PC-3 (cell line): ENCODE data around the gene DOCK10. TPM values are rescaled to one million over a fixed set of nuclear protein-coding genes. Genes with fewer than 3 reads are reported as not detected.

Source experiments
- ATAC-seq: fragments of 200-7000 bp; cut with Tn5 transposase; 2 replicates; pipeline ENCODE4 v1.9.1; 2020; ENCODE audit warnings: mild to moderate bottlenecking, moderate library complexity
- BruUV-seq: library from RNA; stranded (reverse); fragments of 400-500 nt; replicated peaks from 2 replicates; lab custom pipeline; 2021; lab: Mats Ljungman, UMichigan
- CTCF ChIA-PET: fragments of 300-600 bp; sonication (Branson Sonifier 250); formaldehyde crosslinking; loops from one replicate; lab custom pipeline; 2022; ENCODE audit warnings: antibody characterized with exemption; lab: Charles Lee
- POLR2A ChIA-PET: fragments of 300-600 bp; sonication (Branson Sonifier 250); formaldehyde crosslinking; loops from one replicate; lab custom pipeline; 2022; ENCODE audit warnings: antibody characterized with exemption; ENCODE audit not compliant: unreplicated experiment; lab: Charles Lee
- DNase-seq: peaks from one replicate; pipeline ENCODE4 v3.0.0-alpha.2; 2015
- H2AFZ ChIP-seq: fragments of 300-600 bp; sonication (generic); 2 replicates; pipeline ENCODE4 v1.6.0; 2016; ENCODE audit warnings: antibody characterized with exemption, low read length
- H3F3A ChIP-seq: fragments of 300-600 bp; sonication (generic); one replicate; pipeline ENCODE4 v1.6.0; 2017; ENCODE audit warnings: antibody characterized with exemption, low read length, control low read depth, mild to moderate bottlenecking; ENCODE audit not compliant: unreplicated experiment
- H3K27ac ChIP-seq: fragments of 300-600 bp; sonication (generic); 2 replicates; pipeline ENCODE4 v1.5.1; 2016; ENCODE audit warnings: mild to moderate bottlenecking, low read length
- H3K27me3 ChIP-seq: fragments of 300-600 bp; sonication (generic); 2 replicates; pipeline ENCODE4 v1.6.1; 2016; ENCODE audit warnings: low read length, mixed read lengths
- H3K36me3 ChIP-seq: fragments of 300-600 bp; sonication (generic); 2 replicates; pipeline ENCODE4 v1.6.1; 2016; ENCODE audit warnings: low read depth, mixed run types, low read length, mixed read lengths
- H3K4me1 ChIP-seq: fragments of 300-600 bp; sonication (generic); 2 replicates; pipeline ENCODE4 v1.5.1; 2016; ENCODE audit warnings: low read length; ENCODE audit not compliant: insufficient read depth
- H3K4me2 ChIP-seq: fragments of 300-600 bp; sonication (generic); 2 replicates; pipeline ENCODE4 v1.6.0; 2016; ENCODE audit warnings: low read length
- H3K4me3 ChIP-seq: fragments of 300-600 bp; sonication (generic); 2 replicates; pipeline ENCODE4 v1.5.1; 2016; ENCODE audit warnings: mild to moderate bottlenecking, low read length, mixed read lengths
- H3K79me2 ChIP-seq: fragments of 300-600 bp; sonication (generic); 2 replicates; pipeline ENCODE4 v1.6.1; 2017; ENCODE audit warnings: low read length, mixed read lengths
- H3K9ac ChIP-seq: fragments of 300-600 bp; sonication (generic); 2 replicates; pipeline ENCODE4 v1.6.0; 2016; ENCODE audit warnings: mild to moderate bottlenecking, low read length
- H3K9me2 ChIP-seq: fragments of 300-600 bp; sonication (generic); replicated peaks from 2 replicates; pipeline ENCODE4 v1.6.1; 2016; ENCODE audit warnings: mixed run types, low read length, mixed read lengths
- H3K9me3 ChIP-seq: fragments of 300-600 bp; sonication (generic); 2 replicates; pipeline ENCODE4 v1.6.1; 2016; ENCODE audit warnings: low read length, mixed read lengths
- H4K20me1 ChIP-seq: fragments of 300-600 bp; sonication (generic); 2 replicates; pipeline ENCODE4 v1.6.1; 2016; ENCODE audit warnings: low read length, mixed read lengths
- EZH2 ChIP-seq: fragments of 300-600 bp; sonication (generic); IDR thresholded peaks from one replicate; pipeline ENCODE4 v1.6.1; 2017; ENCODE audit warnings: antibody characterized with exemption, mild to moderate bottlenecking, low read length; ENCODE audit not compliant: unreplicated experiment
- EZH2phosphoT487 ChIP-seq: fragments of 300-600 bp; sonication (generic); IDR thresholded peaks from 2 replicates; pipeline ENCODE4 v1.6.1; 2018; ENCODE audit warnings: mild to moderate bottlenecking, antibody characterized with exemption, low read length, borderline replicate concordance
- intact Hi-C: fragments of 100-400 bp; cut with micrococcal nuclease; formaldehyde crosslinking; loops from 2 replicates; pipeline ENCODE4 v1.9.0; 2023
- total RNA-seq: library from RNA; depleted of rRNA; stranded (reverse); fragments of >200 nt; gene quantifications from 2 replicates; pipeline ENCODE4 v1.2.3, GENCODE V29; 2014
- TF ChIP-seq, protein P1 (sequence below): fragments of 300-600 bp; sonication (generic); conservative IDR thresholded peaks from 2 replicates; pipeline ENCODE4 v1.5.1; 2017; ENCODE audit warnings: antibody characterized with exemption, low read depth, mild to moderate bottlenecking, low read length

DOCK10 gene
- total RNA-seq, 1 experiment from 2014 or later = 23.1 TPM

DNA sequence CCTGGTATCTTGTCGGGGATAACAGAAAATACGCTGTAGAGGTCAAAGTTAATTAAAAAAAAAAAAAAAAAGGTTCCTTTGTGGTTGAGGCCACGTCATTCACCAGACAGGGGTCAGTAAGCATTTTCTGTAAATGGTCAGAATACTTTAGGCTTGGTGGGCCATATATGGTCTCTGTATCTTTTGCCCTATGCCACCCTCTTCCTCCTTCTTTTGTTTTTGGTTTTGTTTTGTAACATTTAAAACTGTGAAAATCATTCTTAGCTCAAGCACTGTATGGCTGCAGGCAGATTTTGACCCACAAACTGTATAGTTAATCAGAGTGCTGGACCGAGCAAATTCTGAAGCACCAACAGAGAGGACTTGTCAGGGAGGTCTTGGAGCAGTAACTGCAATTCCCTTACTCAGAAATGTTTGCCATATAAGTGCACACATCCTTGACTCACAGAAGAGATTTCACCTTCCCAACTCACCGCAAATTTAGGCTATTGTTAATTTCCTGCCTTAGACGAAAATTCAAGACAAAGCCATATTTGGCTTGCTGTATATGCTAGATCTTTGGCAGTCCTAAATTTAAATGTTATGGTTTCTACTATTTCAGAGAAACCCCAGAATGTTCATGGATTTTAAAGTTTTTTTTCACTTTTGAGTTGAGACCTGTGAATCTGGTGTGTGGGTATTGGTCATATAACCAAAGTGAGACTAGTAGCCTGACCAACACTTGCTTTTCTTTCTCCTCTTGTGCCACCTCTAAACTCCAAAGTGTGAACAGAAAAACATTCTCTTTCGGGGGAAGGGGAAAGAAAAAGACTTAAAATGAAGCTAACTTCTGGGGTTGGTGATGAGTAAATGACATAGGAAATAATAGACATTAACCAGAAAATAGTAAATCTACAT lies 65.4 kb downstream of the DOCK10 start:
- no peaks in the 10 kb centered on the region for H3K36me3 ChIP-seq
- ChIA-PET POLR2A (no interaction called here), CTCF (no interaction called here)
- no peaks in the 10 kb centered on the region for H3K9me3 ChIP-seq
- peaks cover 12% of the 10 kb centered on the region for H3K4me1 ChIP-seq
- H3K4me3 ChIP-seq = no peak overlapping the region
- no peaks in the 10 kb centered on the region for H4K20me1 ChIP-seq
- BruUV-seq = no TSS peak
- TF ChIP-seq EZH2phosphoT487 = no peak
- no peak for TF ChIP-seq EZH2
- TF ChIP-seq, protein P1, sequence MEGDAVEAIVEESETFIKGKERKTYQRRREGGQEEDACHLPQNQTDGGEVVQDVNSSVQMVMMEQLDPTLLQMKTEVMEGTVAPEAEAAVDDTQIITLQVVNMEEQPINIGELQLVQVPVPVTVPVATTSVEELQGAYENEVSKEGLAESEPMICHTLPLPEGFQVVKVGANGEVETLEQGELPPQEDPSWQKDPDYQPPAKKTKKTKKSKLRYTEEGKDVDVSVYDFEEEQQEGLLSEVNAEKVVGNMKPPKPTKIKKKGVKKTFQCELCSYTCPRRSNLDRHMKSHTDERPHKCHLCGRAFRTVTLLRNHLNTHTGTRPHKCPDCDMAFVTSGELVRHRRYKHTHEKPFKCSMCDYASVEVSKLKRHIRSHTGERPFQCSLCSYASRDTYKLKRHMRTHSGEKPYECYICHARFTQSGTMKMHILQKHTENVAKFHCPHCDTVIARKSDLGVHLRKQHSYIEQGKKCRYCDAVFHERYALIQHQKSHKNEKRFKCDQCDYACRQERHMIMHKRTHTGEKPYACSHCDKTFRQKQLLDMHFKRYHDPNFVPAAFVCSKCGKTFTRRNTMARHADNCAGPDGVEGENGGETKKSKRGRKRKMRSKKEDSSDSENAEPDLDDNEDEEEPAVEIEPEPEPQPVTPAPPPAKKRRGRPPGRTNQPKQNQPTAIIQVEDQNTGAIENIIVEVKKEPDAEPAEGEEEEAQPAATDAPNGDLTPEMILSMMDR = no peak
- H3K9ac ChIP-seq = no peak overlapping the region
- no peaks in the 10 kb centered on the region for H3K27me3 ChIP-seq
- H2AFZ ChIP-seq = no peak overlapping the region
- no peak overlapping the region for H3K4me2 ChIP-seq
- ATAC-seq = no peak
- H3K79me2 ChIP-seq = no peaks in the 10 kb centered on the region
- no peak overlapping the region for H3K27ac ChIP-seq
- intact Hi-C loops = no loop called here
- H3K9me2 ChIP-seq = no peaks in the 10 kb centered on the region
- H3F3A ChIP-seq = no peaks in the 10 kb centered on the region
- DNase-seq = no peak

DNA sequence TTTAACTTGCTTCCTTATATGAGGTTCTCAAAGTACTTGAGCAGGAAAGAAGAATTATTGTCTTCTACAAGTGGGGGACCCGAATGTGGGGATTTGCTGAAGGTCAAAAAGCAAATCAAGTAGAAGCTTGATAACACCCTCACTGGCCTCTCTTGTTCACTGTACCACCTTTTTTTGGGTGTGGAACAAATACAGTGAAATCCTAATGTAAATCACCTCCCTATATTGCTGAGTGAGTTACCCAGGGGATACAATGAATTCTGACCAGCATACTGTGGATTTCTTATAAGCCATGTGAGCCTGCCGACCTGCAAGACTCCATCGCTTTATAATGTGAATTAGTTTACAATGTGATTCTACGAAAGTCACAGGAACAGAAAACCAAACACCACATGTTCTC lies 66.5 kb downstream of the DOCK10 start:
- no peaks in the 10 kb centered on the region for H4K20me1 ChIP-seq
- H3K27ac ChIP-seq = no peak overlapping the region
- peaks cover 15% of the 10 kb centered on the region for H3K4me1 ChIP-seq
- no peak overlapping the region for H3K4me3 ChIP-seq
- no peaks in the 10 kb centered on the region for H3K9me3 ChIP-seq
- no TSS peak for BruUV-seq
- intact Hi-C loops = no loop called here
- no peak overlapping the region for H3K4me2 ChIP-seq
- no peaks in the 10 kb centered on the region for H3K27me3 ChIP-seq
- CTCF ChIA-PET = no interaction called here
- ATAC-seq (no peak), DNase-seq (no peak)
- H3K79me2 ChIP-seq = no peaks in the 10 kb centered on the region
- no peak overlapping the region for H2AFZ ChIP-seq
- no peaks in the 10 kb centered on the region for H3F3A ChIP-seq
- H3K9me2 ChIP-seq = no peaks in the 10 kb centered on the region
- POLR2A ChIA-PET = no interaction called here
- no peak for TF ChIP-seq EZH2phosphoT487
- TF ChIP-seq, protein P1 = no peak
- TF ChIP-seq EZH2 = no peak
- no peak overlapping the region for H3K9ac ChIP-seq
- H3K36me3 ChIP-seq = no peaks in the 10 kb centered on the region
